ENCODE results near the gene KDM4E.

- TF ChIP-seq CTCF (IDR thresholded peaks at IDR 0.05; ENCODE audit: insufficient read depth, low read depth, low read length) (no peak), EZH2 (IDR thresholded peaks at IDR 0.05; ENCODE audit: insufficient read depth, low read length) (no peak)
Observed at GRCh38 chr11:95072948-95073347, 47.9 kb downstream of the KDM4E start.

All from astrocyte (in vitro differentiated cells and primary cell).